A172 (cell line): Measurements from ENCODE around the gene IST1. TPM values are rescaled to one million over a fixed set of nuclear protein-coding genes. Genes with fewer than 3 reads are reported as not detected.
A peak's percentile ranks its signal among the peaks of the same experiment; 100 is the strongest.

ENCODE experiments used
- DNase-seq: peaks from one replicate; pipeline ENCODE4 v3.0.0-alpha.2; 2015; ENCODE audit warnings: low spot score
- total RNA-seq: library from RNA; depleted of rRNA; stranded (reverse); fragments of >200 nt; shearing (Covaris generic); gene quantifications from 2 replicates; pipeline ENCODE4 v1.2.3, GENCODE V29; 2014

IST1 gene
- total RNA-seq, 1 experiment from 2014 or later: 163 TPM

DNA sequence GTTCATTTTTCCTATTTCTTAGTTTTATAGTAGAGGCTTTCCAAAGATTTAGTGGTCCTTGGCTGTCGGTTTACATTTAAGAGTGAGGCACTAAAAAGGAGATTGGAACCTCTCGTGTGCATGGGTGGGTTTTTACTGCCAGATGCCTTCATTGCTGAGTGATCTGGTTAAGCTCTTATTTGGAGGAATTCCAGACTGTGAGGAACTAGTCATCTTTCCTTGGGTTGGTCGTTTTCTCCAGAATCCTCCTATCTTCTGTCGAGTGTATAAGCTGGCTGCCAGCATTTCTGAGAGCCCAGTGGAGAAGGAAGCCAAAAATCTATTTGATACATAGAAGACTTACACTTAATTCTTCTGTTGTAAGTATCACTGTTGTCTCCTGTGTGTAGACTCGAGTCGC, 22.6 kb downstream of the IST1 start:
- peak; percentile 42 for DNase-seq

DNA sequence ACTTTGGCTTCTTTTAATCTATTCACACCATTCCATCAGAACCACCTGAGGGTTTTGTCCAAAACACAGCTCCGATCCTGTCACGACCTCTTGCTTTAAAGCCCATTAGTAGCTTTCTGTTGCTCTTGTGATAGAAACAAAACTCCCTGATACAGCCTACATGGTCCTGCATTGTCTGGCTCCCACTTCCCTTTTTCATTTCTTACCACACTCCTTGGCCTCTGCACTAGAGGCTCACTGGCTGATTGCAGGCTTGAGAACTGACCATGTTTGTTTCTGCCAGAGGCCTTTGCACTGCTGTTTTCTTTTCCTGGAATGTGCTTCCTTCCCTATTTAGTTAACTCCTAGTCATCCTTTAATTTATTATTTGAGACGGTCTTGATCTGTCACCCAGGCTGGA, 23.7 kb downstream of the IST1 start:
- no peak for DNase-seq

DNA sequence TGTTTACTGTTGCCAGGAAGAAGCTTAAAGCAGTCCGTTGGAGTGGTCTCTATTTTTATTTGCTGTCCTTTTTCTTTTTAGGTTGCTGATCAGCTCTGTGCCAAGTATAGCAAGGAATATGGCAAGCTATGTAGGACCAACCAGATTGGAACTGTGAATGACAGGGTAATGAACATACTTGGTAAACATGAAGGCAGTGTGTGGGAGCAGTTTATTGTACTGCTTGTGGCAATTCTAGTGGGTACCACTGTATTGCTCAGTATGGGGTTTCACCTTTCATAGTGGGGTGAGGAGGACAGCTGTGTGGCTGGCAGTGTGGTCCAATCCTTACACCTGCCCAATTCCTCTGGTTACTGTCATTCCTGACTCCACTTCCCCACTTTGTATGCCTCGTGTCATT, 25.3 kb downstream of the IST1 start:
- no peak for DNase-seq

DNA sequence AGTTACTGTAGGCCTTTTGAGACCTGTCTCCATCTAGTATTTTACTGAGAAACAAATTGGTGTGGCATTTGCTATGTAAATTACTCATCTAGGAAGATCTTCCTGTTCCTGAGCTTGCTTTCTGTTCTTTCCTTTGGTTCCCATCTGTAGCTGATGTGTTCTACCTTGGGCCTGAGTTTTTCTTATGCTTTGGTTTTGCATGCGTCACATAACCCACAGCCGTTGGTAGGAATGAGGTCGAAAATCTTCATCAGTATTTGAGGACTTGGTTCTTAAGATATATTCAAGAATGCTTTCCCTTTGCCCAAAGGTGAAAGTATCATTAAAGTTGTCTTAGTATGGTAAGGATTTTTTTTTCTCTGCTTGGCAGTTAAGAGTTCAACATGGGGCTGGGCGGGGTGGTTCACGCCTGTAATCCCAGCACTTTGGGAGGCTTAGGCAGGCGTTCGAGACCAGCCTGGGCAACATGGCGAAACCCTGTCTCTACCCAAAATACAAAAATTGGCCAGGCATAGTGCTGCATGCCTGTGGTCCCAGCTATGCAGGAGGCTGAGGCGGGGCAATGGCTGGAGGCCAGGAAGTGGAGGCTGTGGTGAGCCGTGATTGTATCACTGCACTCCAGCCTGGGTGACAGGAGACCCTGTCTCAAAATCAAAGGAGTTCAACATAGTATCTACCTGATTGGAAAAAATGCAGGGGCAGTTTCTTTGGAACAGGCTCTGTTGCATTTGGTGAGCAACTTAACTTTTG, 28.8 kb downstream of the IST1 start:
- DNase-seq: peak; percentile 54

DNA sequence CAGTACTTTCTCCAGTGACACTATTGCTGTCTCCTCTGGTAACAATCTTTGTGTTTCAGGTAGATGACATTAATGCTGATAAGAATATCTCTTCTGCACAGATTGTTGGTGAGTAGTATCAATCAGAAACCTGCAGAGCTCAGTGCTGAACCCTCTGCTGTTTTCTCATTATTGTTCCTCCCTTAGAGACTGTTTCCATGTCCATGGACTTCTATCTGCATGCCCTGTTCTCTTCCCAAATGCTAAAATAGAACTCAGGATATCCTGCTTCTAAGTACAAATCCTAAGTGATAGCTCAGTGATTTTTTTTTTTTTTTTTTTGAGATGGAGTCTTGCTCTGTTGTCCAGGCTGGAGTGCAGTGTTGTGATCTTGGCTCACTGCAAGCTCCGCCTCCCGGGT, 29.4 kb downstream of the IST1 start:
- DNase-seq: no peak

DNA sequence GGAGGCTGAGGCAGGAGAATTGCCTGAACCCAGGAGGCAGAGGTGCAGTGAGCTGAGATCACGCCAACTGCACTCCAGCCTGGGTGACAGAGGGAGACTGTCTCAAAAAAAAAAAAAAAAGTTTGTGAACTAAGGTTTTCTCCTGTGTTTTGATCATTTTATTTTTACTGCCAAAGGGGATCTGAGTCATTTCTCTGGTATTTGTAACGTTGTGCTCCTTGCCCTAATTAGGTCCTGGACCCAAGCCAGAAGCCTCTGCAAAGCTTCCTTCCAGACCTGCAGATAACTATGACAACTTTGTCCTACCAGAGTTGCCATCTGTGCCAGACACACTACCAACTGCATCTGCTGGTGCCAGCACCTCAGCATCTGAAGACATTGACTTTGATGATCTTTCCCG, 32.1 kb downstream of the IST1 start:
- DNase-seq: peak; percentile 99

DNA sequence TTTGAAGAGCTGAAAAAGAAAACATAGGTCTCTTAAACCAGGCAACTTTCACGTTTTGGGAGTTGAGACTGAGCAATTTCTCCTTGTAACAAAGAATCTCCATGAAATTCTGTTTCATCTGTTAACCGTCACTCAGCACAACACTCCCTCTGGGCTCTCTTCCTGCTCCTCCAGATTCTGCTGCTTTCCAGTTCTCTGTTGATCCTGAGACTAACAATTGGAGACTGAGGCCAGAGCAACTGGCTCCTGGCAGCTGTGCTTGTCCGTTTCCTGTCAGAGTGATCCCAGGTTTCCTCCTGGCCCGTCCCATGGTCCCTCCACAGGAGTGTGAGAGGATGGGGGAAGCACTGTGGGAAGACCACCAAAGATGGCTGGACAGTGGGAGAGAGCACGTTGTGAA, 32.5 kb downstream of the IST1 start:
- DNase-seq: no peak

DNA sequence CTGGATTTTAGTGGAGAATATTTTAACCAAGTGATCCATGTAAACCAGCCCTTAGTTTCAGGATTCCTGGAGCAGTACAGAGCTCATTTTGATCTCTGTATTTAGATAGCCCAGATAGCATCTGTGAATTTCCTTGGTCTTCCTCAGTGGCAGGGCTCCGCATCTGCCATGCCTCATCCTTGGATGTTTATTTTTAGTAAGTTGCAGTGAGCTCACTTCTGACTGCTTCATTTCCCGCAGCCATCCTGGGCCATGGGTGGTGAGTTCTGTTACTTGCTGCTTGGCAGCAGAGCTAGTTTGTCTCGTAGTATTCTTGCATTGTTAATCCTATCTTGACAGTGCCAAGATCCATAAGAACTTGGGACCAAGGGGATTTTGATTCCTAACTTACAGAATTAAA, 33.7 kb downstream of the IST1 start:
- DNase-seq: peak; percentile 73

DNA sequence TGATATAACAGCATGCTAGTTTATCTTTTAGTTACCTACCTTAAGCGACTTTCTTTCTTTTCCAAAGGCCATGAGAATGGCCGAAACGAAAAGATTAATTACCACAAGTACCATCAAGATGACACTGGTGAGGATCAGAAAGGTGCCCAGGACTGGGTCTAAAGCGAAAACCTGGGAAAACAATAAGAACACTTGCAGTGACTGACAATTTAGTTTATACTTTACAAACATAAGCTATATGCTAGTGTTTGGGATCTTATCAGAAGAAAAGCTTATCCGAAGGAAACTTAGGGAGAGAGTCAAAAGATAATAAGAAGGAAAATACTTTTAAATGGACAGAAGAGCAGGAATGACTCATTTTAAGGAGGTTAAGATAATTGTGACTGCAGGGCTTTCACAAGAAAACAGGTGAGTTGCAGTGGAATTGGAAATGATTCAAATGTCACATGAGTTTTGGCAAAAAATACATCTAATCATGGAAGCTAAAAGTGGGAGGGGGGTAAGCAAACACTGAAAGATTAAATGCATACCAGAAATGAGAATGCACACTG, 34.8 kb downstream of the IST1 start:
- peak; percentile 21 for DNase-seq

DNA sequence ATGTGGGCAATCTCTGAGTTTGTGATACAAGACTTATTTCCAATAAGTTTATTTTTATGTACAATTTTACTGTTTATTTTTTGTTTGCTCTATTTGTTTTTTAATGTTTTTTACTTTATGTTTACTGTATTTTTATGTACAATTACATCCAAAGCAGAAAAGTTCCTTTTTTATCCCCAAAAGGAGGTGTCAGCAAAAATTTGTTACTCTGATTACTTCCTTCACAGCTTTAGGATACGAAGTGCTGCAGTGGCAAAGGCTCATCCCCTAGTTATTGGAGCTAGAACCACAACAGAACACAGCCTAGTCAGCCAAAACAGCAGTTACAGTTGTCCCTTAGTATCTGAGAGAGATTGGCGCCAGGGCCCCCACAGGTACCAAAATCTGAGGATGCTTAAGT, 35.7 kb downstream of the IST1 start:
- no peak for DNase-seq

DNA sequence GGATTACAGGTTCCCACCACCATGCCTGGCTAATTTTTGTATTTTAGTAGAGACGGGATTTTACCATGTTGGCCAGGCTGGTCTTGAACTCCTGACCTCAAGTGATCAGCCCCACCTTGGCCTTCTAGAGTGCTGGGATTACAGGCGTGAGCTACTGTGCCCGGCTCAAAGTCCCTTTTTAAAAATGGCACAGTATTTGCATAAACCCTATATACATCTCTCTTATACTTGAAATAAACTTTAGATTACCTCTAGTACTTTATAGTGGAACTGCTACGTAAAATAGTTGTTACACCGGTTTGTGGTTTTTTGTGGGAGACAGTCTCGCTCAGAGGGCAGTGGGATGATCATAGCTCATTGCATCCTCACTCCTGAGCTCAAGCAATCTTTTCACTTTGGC, 36.3 kb downstream of the IST1 start:
- DNase-seq: no peak

DNA sequence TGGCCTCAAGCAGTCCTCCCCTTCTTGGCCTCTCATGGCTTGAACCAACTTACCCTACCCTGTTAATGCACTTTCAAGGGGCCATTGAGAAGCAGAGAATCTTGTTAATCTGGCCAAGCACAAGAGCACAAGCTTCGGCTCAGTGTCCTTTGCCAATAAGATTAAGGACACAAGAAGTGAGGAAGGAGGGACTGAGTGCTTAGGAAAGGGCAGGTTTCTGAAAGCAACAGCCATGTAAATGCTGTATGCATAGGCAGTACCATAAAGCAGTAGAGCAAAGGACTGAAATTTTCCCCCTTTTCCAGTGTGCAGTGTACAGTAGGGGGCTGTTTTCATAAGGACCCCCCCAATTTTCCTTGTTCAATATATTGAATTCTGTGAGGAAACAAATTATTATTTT, 37.7 kb downstream of the IST1 start:
- DNase-seq: no peak

DNA sequence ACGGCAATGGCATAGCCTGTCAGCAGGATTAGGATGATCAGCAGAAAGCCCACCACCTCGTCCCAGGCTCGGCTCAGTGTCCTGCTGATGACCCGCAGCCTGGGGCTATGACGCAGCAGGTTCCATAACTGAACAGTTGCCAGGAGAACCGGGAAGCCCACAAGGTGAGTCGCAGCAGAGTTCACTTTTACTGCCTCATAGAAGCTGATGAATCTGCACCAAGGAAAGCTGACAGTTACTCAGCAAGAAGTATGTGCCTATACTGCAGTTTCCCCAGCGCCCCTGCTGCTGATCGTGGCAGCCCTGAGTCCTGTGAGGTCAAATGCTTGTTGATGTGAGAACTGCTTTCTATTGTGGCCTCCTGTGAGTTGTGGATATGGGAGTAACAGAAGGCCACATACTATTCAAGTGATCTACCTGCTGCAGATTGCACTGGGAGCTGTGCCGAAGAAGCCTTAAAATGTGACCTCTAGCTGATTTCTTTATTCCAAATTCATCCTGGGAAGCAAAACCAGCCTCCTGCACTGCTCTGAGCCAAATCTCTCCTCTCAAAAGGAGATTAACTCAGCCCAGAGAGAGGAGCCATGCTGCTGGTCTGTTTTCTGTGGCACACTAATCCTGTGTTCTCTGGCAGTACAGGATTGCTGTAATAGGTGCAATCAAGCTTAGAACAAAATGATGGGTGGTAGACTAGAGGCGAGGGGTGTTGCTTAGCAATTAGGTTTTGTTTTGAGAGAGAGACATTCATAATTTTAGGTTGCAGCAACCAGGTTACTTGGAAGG, 38.8 kb downstream of the IST1 start:
- peak; percentile 24 for DNase-seq

DNA sequence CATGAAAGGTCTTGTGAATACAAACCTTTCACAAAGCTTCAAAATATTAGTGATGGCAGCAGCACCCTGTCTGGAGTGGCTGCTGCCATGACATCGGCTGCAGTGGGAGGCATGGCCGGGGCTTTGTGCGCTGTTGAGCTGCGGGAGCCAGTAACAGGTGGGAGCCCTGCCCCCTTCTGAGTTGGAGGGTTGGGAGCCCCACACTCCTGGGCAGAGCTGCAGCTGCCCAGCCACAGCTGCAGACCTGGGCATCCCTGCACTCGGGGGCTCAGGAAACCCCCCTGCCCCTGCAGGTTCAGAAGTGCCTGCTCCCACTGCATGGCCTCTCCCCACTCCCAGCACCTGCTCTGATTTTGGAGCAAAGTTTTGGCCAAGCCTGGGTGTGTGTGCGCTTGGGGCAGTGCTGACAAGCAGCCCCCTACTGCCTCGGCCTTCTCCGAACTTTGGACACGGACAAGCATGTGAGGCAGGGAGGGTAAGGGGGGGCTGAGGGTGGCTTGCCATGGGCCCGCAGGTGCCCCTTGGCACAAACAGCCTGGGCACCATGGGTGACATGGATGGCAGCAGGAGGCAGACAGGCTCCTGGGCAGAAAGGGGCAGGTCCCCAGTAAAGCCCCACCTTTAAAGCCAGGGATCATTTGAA, 42.7 kb downstream of the IST1 start:
- DNase-seq: no peak

DNA sequence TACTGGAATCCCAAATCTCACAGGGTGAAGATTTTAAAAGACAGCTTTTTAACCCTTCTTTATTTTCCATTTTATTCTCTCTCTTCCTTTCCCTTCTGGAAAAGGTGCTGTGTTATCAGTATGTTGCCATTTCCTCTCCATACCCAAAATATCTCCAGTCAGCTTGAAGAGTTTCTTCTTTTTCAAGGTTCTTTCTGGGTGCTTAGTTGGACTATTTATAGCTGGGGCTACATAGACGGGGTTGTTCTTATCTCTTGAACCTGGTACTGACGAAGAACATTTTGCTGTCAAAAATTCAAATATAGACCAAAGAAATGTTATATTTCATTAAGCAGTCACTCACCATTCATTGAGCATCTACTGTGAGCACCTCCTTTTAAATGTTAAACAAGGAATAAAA, 48.6 kb downstream of the IST1 start:
- DNase-seq: no peak

DNA sequence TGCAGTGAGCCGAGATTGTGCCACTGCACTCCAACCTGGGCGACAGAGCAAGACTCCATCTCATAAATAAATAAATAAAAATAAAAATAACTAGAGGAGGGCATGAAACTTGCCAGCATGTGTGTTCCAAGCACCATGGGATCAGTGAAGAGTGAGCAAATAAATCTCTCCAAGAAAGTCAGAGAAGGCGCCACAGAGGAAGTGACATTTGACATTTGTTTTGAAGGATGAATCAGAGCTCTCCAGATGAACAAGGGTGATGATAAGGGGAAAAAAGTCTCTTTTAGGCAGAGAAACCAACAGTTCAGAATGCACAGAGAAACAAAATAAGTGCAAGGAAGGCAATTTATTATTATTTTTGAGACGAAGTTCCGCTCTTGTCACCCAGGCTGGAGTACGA, 50.3 kb downstream of the IST1 start:
- DNase-seq: no peak

DNA sequence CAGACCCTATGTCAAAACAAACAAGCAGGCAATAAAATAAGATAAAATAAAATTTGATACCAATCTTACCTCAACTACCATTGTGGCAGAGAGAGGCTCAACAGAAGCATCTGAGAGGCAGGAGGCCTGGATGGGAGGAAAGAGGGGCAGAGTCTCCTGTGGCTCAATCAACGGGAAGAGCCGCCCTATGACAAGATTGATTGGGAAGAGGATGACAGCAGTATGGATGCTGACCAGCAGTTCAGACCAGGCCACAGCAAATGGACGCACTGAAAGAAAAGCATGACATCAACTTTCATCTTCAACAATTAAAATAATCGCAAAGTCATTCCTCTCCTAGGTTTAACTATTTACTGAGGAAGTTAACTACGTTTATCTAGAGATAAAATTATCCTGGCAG, 57.5 kb downstream of the IST1 start:
- DNase-seq: no peak

DNA sequence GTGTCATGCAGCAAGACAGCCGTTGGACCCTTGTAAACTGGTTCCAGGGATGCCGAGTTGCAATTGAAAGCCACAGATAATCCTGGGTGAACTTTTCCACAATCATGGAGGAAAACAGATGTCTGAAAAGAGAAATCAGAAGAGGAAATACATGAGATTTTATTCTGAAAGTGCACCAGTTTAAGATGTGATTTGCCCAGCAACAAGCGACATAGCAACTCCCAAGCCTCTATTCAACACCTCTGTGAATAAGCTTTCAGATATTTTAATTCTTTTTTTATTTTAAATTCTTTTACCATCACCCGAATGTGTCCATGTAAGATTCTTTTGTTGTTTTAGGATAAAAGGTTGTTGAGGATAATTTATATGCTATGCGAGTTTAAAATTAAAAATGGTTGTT, 58.8 kb downstream of the IST1 start:
- no peak for DNase-seq

DNA sequence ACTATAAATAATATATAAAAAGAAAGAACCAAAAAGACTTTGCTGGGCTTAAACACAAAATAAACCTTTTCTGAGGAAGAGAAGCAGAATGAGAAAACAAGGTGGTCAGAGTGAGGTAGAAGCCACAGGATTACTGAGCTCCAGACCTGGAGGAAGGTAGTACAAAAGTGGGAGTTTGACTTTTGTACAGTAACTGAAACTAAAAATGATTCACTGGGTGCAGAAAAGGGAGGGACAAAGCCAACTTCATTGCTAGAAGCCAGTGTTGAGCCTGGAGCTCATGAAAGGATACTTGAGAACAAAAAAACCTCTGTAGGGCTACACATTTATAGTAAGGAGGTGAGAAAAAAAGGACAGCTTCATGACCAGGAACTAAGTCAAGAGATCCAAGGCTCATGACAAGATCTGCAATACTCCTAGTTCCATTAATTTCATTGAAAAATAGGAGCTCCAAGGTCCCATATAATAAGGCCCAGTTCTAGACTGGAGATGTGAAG, 59.4 kb downstream of the IST1 start:
- no peak for DNase-seq

DNA sequence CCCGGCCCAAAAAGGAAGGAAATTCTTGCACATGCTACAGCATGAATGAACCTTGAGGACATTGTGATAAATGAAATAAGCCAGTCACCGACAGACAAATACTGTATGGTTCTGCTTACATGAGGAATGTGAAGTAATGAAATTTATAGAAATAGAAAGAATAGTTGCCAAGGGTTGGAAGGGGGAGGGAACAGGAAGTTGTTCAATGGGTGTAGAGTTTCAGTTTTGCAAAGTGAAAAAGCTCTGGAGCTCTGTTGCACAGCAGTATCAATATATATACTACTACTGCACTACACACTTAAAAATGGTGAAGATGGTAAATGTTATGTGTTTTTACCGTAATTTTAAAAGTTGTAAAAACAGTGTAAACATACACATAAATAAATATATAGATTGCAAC, 61.2 kb downstream of the IST1 start:
- no peak for DNase-seq

DNA sequence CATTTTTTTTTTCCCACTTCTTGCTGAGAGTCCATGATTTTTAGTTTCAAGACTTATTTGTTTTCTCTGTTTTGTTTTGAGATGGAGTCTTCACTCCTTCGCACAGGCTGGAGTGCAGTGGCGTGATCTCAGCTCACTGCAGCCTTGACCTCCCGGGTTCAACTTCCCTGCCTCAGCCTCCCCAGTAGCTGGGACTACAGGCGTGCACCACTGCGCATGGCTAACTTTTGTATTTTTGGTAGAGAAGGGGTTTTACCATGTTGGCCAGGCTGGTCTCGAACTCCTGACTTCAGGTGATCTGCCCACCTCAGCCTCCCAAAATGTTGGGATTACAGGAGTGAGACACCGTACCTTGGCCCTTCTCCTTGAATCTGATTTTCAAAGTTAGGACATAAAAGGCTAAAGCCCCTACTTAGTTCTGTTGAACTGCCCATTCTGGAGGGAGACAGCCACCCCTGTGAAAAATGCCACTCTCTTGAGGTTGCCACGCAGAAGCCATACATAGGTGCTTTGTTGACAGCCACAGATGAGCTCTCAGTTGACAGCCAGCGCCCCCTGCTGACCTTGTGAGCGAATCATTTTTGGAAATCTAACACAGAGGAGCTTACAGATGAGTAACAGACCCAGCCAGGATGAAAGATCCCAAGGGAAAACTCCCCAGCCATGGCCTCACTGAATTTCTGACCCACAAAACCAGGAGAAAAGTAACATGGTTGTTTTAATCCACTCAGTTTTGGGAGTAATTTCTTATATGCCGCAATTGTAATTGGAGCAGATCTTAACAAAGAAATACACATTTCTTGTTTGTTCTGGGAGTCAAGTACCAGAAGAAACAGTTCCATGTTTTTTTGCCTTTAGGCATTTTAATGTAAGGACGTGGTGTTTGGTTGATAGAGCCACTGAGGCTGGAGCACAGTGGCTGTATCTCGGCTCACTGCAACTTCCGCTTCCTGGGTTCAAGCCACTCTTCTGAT, 66.0 kb downstream of the IST1 start:
- DNase-seq: peak; percentile 88
